Stimulated activated memory B cell treated with anti-CD40 and anti-IgM and Interleukin-4, amounts not matched to agents 10 μg/mL and 1 μg/mL and 100 μg/mL, for 72 hours (primary cell): Measurements from ENCODE around the gene C16orf54.
"Not testable (repeated sequence)": the region's sequence is repeated elsewhere in the genome, so short reads cannot be mapped to it uniquely, and the experiment has no call there.

ENCODE experiments used
- ATAC-seq: fragments of 150-1000 bp; cut with Tn5 transposase; 2 replicates; pipeline ENCODE4 v1.10.0; 2021
- H3K27ac Mint-ChIP-seq: one replicate; pipeline ENCODE4 v1.8.0; 2022; ENCODE audit warnings: mild to moderate bottlenecking, mixed read lengths
- H3K27me3 Mint-ChIP-seq: one replicate; pipeline ENCODE4 v1.8.0; 2022; ENCODE audit warnings: mixed read lengths
- H3K36me3 Mint-ChIP-seq: one replicate; pipeline ENCODE4 v1.8.0; 2022; ENCODE audit warnings: mixed read lengths
- H3K4me1 Mint-ChIP-seq: one replicate; pipeline ENCODE4 v1.8.0; 2022; ENCODE audit warnings: mixed read lengths
- H3K4me3 Mint-ChIP-seq: one replicate; pipeline ENCODE4 v1.8.0; 2022; ENCODE audit warnings: mild to moderate bottlenecking, moderate library complexity, mixed read lengths
- H3K9me3 Mint-ChIP-seq: one replicate; pipeline ENCODE4 v1.8.0; 2022; ENCODE audit warnings: mixed read lengths

Gene C16orf54

GRCh38 chr16:29777576-29778350 is 32.0 kb upstream of the C16orf54 start, which contains the start of gene ZG16:
TSS of gene ZG16 (plus strand) at chr16:29778256. CDS start at chr16:29779267, 1,011 bp downstream.
- no peaks in the 10 kb centered on the region for H3K36me3 Mint-ChIP-seq
- H3K27ac Mint-ChIP-seq: no peak within 1 kb of the TSS
- H3K9me3 Mint-ChIP-seq: no peaks in the 10 kb centered on the region
- peaks cover 7% of the 10 kb centered on the region for H3K4me1 Mint-ChIP-seq
- H3K27me3 Mint-ChIP-seq: no peaks in the 10 kb centered on the region
- H3K4me3 Mint-ChIP-seq: no peak within 1 kb of the TSS
- ATAC-seq: no peak

- H3K27ac Mint-ChIP-seq: no peak overlapping the region
- H3K27me3 Mint-ChIP-seq: no peaks in the 10 kb centered on the region
- no peaks in the 10 kb centered on the region for H3K9me3 Mint-ChIP-seq
- no peak for ATAC-seq
- H3K4me3 Mint-ChIP-seq: no peak overlapping the region
- peaks cover 7% of the 10 kb centered on the region for H3K4me1 Mint-ChIP-seq
- no peaks in the 10 kb centered on the region for H3K36me3 Mint-ChIP-seq
Observed at GRCh38 chr16:29775742-29776408, 30.1 kb upstream of the C16orf54 start.

GRCh38 chr16:29774730-29775129 is 28.9 kb upstream of the C16orf54 start:
- Mint-ChIP-seq H3K27ac (no peak overlapping the region), H3K36me3 (no peaks in the 10 kb centered on the region), H3K4me3 (no peak overlapping the region), H3K27me3 (no peaks in the 10 kb centered on the region), H3K9me3 (no peaks in the 10 kb centered on the region), H3K4me1 (peaks cover 6% of the 10 kb centered on the region)
- ATAC-seq: no peak

GRCh38 chr16:29772330-29772729 is 26.5 kb upstream of the C16orf54 start:
- not testable (repeated sequence) for H3K27ac Mint-ChIP-seq, H3K27me3 Mint-ChIP-seq, ATAC-seq, H3K36me3 Mint-ChIP-seq, H3K4me3 Mint-ChIP-seq, H3K9me3 Mint-ChIP-seq, H3K4me1 Mint-ChIP-seq

GRCh38 chr16:29770250-29770929 is 24.6 kb upstream of the C16orf54 start:
- Mint-ChIP-seq H3K27me3 (no peaks in the 10 kb centered on the region), H3K27ac (peak overlapping the region; percentile 31), H3K4me1 (peaks cover 6% of the 10 kb centered on the region), H3K4me3 (no peak overlapping the region), H3K36me3 (no peaks in the 10 kb centered on the region), H3K9me3 (no peaks in the 10 kb centered on the region)
- ATAC-seq: no peak

- H3K9me3 Mint-ChIP-seq: no peaks in the 10 kb centered on the region
- H3K27ac Mint-ChIP-seq: peak overlapping the region; percentile 31
- ATAC-seq: no peak
- H3K36me3 Mint-ChIP-seq: no peaks in the 10 kb centered on the region
- H3K4me3 Mint-ChIP-seq: no peak overlapping the region
- H3K4me1 Mint-ChIP-seq: peaks cover 6% of the 10 kb centered on the region
- H3K27me3 Mint-ChIP-seq: no peaks in the 10 kb centered on the region
Observed at GRCh38 chr16:29769507-29769906, 23.7 kb upstream of the C16orf54 start.

- Mint-ChIP-seq H3K36me3 (no peaks in the 10 kb centered on the region), H3K27me3 (no peaks in the 10 kb centered on the region), H3K27ac (no peak overlapping the region), H3K9me3 (no peaks in the 10 kb centered on the region), H3K4me1 (peaks cover under 1% of the 10 kb centered on the region), H3K4me3 (no peak overlapping the region)
- no peak for ATAC-seq
Observed at GRCh38 chr16:29767062-29767461, 21.3 kb upstream of the C16orf54 start.

- Mint-ChIP-seq H3K27ac (peak overlapping the region; percentile 0), H3K36me3 (no peaks in the 10 kb centered on the region), H3K9me3 (no peaks in the 10 kb centered on the region), H3K27me3 (no peaks in the 10 kb centered on the region), H3K4me1 (no peaks in the 10 kb centered on the region), H3K4me3 (no peak overlapping the region)
- ATAC-seq: no peak
Observed at GRCh38 chr16:29766571-29766970, 20.8 kb upstream of the C16orf54 start.

GRCh38 chr16:29765167-29766032 is 19.6 kb upstream of the C16orf54 start:
- no peaks in the 10 kb centered on the region for H3K9me3 Mint-ChIP-seq
- ATAC-seq: no peak
- H3K4me3 Mint-ChIP-seq: no peak overlapping the region
- H3K27me3 Mint-ChIP-seq: no peaks in the 10 kb centered on the region
- peak overlapping the region; percentile 0 for H3K27ac Mint-ChIP-seq
- no peaks in the 10 kb centered on the region for H3K4me1 Mint-ChIP-seq
- no peaks in the 10 kb centered on the region for H3K36me3 Mint-ChIP-seq

- H3K4me1 Mint-ChIP-seq: peaks cover 6% of the 10 kb centered on the region
Observed at GRCh38 chr16:29763326-29763725, 17.5 kb upstream of the C16orf54 start.

GRCh38 chr16:29761882-29762281 is 16.1 kb upstream of the C16orf54 start:
- Mint-ChIP-seq H3K27ac (no peak overlapping the region), H3K4me3 (no peak overlapping the region), H3K4me1 (peaks cover 12% of the 10 kb centered on the region), H3K9me3 (no peaks in the 10 kb centered on the region), H3K27me3 (no peaks in the 10 kb centered on the region), H3K36me3 (no peaks in the 10 kb centered on the region)
- no peak for ATAC-seq

More at GRCh38 chr16:29763326-29763725, 17.5 kb upstream of the C16orf54 start:
- no peak for ATAC-seq
- Mint-ChIP-seq H3K36me3 (no peaks in the 10 kb centered on the region), H3K9me3 (no peaks in the 10 kb centered on the region), H3K27me3 (no peaks in the 10 kb centered on the region), H3K27ac (peak overlapping the region; percentile 15), H3K4me3 (no peak overlapping the region)

GRCh38 chr16:29761280-29761651 is 15.5 kb upstream of the C16orf54 start:
- peaks cover 13% of the 10 kb centered on the region for H3K4me1 Mint-ChIP-seq
- not testable (repeated sequence) for H3K36me3 Mint-ChIP-seq, ATAC-seq, H3K4me3 Mint-ChIP-seq, H3K27me3 Mint-ChIP-seq, H3K9me3 Mint-ChIP-seq, H3K27ac Mint-ChIP-seq

GRCh38 chr16:29760567-29761279 is 14.9 kb upstream of the C16orf54 start:
- peaks cover 18% of the 10 kb centered on the region for H3K4me1 Mint-ChIP-seq

GRCh38 chr16:29757950-29758466 is 12.2 kb upstream of the C16orf54 start:
- H3K9me3 Mint-ChIP-seq: no peaks in the 10 kb centered on the region
- no peaks in the 10 kb centered on the region for H3K27me3 Mint-ChIP-seq
- peak overlapping the region; percentile 24 for H3K27ac Mint-ChIP-seq
- H3K4me1 Mint-ChIP-seq: peaks cover 30% of the 10 kb centered on the region
- no peak overlapping the region for H3K4me3 Mint-ChIP-seq
- H3K36me3 Mint-ChIP-seq: no peaks in the 10 kb centered on the region
- ATAC-seq: no peak

More at GRCh38 chr16:29760567-29761279, 14.9 kb upstream of the C16orf54 start:
- no peak for ATAC-seq
- Mint-ChIP-seq H3K36me3 (no peaks in the 10 kb centered on the region), H3K27ac (no peak overlapping the region), H3K4me3 (no peak overlapping the region), H3K9me3 (no peaks in the 10 kb centered on the region), H3K27me3 (no peaks in the 10 kb centered on the region)
